Fibroblast of skin of back (primary cell): ENCODE data around the gene ZNRF3.
"Not testable (repeated sequence)": the region's sequence is repeated elsewhere in the genome, so short reads cannot be mapped to it uniquely, and the experiment has no call there.

ENCODE experiments used
- DNase-seq: peaks from one replicate; pipeline ENCODE4 v3.0.0-alpha.2; 2013

Gene ZNRF3

DNA sequence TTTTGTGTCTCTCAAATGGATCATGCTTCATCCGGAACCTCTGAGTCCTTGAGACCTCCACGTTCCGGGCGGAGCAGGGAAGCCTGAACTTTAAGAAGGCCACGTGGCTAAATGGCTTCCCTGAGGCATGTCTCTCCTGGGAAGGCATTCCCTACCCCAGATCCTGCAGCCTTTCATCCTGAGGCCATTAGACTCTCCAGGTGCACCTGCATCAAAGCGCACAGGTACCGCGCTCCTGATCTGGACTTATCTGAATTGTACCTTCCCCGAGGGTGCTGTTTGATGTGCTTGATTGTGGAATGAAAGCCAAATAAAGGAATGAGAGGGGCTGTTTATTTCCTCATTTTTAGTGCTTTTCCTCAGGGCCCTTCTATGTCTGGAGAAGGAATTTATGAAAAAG lies 155.8 kb downstream of the ZNRF3 start:
- no peak for DNase-seq

- DNase-seq: not testable (repeated sequence)
Observed at GRCh38 chr22:29039684-29040083, 156.3 kb downstream of the ZNRF3 start.

DNA sequence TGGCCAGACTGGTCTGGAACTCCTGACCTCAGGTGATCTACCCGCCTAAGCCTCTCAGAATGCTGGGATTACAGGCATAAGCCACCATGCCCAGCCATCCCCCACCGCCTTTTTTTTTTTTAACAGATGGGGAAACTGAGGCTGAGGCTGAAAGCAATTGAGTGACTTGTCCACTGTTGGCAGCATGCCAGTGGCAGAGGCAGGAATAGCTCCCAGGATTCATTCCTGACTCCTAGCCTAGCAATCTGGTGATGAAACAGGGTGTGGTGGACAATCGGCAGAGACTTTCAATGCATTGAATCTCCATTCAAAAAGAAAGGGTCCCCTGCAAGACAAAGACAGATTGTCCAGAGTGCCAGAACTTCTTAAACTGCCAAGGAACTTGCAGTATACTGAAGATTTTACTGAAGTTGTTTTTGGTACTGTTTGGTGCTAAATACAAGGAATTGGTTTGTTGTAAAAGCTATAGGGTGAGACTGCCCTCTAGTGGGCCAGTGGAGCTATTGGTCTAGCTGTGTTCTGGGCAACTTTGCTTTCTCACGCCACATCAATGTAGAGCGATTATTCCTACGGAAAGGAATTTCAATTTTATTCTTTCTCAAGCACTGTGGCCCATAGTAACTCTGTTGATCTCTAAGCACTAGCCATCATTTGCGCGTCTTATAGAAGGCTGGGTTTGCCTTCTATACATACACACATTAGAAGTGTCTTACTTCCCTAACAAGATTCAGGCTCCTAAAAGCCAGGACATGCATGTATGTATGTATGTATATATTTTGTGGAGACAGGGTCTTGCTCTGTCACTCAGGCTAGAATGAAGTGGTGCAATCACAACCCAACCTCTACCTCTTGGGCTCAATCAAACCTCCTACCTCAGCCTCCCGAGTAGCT lies 157.3 kb downstream of the ZNRF3 start:
- peak; percentile 81 for DNase-seq

DNA sequence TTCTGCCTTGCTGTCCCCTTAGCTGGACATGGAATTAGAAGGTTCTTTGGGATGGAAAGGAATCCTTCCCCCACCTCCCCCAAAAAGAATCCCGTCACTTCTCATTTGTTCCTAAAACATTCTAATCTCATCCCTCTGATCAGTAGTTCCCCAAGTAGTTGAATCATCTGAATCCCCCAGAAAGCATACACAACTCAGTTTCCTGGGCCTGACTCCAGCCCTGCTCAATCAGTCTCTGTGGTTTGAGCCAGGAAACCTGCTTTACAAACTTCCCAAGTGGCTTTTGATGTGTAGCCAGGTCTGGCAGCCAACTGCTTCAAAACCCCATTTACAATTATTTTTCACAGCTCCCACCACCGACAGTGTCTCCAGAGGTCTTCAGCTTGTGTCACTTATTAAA lies 158.0 kb downstream of the ZNRF3 start:
- peak; percentile 25 for DNase-seq

GRCh38 chr22:29043906-29044575 lies 160.7 kb downstream of the ZNRF3 start:
- DNase-seq: peak; percentile 48

DNA sequence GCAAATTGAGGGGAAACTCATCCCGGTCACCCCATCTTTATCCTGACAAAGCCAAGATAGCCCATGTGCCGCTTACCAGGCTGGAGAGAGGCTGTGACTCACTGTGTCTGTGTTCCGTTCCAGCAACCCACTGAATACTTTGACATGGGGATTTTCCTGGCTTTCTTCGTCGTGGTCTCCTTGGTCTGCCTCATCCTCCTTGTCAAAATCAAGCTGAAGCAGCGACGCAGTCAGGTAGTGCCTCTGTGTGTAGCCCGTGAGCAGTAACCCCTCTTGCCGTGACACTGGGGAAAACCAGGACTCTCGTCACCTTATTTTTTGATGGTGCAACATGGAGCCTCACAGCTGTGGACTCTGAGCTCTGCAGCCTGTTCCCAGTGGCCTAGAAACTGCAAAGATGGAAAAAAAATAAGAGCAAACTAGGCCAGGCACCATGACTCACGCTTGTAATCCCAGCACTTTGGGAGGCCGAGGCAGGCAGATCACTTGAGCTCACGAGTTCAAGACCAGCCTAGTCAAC lies 161.3 kb downstream of the ZNRF3 start:
- peak; percentile 47 for DNase-seq

GRCh38 chr22:29048822-29049654 lies 165.7 kb downstream of the ZNRF3 start:
- no peak for DNase-seq

DNA sequence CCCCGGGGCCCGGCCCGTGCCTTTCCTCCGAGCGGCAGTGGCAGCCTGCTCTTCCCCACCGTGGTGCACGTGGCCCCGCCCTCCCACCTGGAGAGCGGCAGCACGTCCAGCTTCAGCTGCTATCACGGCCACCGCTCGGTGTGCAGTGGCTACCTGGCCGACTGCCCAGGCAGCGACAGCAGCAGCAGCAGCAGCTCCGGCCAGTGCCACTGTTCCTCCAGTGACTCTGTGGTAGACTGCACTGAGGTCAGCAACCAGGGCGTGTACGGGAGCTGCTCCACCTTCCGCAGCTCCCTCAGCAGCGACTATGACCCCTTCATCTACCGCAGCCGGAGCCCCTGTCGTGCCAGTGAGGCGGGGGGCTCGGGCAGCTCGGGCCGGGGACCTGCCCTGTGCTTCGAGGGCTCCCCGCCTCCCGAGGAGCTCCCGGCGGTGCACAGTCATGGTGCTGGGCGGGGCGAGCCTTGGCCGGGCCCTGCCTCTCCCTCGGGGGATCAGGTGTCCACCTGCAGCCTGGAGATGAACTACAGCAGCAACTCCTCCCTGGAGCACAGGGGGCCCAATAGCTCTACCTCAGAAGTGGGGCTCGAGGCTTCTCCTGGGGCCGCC lies 166.4 kb downstream of the ZNRF3 start:
- DNase-seq: no peak

DNA sequence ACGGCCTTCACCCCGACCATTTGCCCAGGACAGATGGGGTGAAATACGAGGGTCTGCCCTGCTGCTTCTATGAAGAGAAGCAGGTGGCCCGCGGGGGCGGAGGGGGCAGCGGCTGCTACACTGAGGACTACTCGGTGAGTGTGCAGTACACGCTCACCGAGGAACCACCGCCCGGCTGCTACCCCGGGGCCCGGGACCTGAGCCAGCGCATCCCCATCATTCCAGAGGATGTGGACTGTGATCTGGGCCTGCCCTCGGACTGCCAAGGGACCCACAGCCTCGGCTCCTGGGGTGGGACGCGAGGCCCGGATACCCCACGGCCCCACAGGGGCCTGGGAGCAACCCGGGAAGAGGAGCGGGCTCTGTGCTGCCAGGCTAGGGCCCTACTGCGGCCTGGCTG lies 167.1 kb downstream of the ZNRF3 start:
- no peak for DNase-seq

GRCh38 chr22:29053048-29053702 lies 169.8 kb downstream of the ZNRF3 start:
- DNase-seq: no peak

- DNase-seq: no peak
Observed at GRCh38 chr22:29054251-29054767, 170.9 kb downstream of the ZNRF3 start.

DNA sequence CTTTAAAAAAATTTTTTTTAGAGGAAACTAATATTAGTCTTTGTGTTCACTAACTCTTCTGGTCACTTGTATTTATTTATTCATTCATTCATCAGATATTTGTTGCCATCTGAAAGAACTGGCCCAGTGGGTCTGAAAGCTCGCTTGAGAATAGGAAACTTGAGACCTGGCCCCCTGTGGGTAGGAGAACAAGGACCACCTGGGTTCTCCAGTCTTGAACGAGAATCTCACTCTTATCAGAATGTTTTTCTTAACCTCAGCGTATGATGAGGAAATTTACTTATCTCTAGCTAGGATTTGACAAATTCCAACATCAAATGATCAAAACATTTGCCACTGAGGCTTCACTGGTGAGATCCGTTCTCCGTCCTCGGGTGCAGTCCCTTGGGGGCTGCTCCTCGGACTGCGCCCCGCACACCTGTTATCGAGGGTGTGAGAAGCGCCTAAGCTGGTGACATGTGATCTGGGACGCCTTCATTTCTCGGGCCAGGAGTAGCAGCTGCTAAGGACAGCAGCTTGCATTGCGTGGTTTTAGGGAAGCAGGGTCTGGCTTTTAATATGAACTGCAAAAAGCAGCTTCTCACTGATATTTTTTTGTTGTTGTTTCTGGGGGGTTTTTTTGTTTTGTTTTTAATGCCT lies 171.9 kb downstream of the ZNRF3 start:
- no peak for DNase-seq

DNA sequence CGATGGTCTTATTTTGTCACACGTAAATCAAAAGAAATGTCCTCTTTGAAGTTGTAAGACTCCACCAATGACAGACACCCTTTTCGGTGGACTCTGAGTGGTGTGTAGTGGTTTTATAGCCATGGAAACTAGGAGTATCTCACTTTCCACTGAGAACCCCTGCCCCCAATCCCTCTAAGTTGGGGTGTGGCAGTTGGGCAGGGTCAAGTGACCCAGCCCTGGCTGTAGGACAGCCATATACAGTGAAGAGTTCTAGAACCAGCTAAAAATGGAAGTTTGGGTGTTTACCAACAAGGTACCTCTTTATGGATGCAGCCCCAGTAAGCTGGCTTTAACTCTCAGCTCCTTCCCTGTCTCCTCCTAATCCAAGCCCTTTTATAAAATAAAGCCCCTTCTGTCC lies 173.1 kb downstream of the ZNRF3 start:
- no peak for DNase-seq

GRCh38 chr22:29060251-29060869 lies 177.0 kb downstream of the ZNRF3 start:
- DNase-seq: no peak

GRCh38 chr22:29060931-29061330 lies 177.6 kb downstream of the ZNRF3 start:
- no peak for DNase-seq

GRCh38 chr22:29061773-29062172 lies 178.4 kb downstream of the ZNRF3 start, which contains the start of gene C22orf31:
Gene C22orf31, minus strand, starts transcription at chr22:29061831. Its CDS starts 39 bp downstream, at chr22:29061792.
- DNase-seq: no peak

DNA sequence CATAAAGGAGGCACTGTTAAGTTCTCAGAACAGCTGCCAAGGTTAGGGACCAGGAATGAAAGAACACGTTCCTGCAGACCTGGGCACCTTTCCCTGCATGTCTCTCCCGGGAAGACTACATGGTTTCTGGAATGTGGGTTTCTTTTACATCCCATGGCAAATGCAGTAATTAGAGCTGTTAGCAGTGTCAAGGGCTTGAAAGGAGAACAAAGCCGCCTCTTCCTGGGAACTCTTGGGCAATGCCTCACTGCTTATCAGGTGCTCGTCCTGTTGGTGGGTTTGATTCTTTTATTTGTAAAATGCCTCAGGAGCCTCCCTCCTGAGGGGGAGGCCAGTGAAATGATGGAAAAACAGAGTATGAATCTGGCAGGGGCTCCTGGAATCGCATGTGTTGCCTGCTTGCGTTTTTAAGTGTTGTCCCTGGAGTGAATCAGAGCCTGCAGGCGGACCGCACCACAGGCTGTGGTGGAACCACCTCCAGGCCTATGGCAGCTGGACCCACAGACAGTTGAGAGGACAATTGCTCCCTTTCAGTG lies 179.0 kb downstream of the ZNRF3 start:
- DNase-seq: no peak

DNA sequence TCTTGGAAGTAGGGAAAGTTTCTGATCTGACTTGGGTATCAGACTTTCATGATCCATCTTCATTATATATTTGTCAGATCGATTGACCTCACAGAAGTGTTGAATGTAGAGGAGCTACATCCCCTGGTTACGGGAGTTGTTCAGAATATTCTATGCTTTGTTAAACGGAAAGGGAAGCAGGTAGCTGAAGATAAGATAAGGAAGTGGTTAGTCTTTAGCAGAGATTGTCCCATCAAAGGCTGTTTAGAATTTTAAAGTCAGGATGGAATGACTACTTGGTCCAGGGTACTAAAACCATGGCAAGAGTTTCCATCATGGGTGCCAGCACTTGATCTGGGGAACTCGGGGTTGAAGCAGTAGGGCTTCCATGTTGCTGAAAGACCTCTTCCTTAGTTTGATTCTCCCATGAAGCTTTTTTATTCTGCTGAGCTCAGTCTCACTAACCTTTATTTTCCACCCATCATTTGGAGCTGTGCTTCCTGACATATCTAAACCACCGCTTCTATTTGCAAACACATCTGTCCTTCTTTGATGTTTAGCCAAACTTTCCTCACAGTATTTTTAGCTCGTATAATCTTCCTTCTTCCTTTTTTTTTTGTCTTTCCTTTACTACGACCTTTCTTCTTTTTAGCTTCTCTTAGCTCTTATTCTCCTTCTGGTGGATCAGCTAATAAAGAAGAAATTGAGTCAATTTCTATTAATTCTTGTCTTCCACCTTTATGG lies 182.3 kb downstream of the ZNRF3 start:
- no peak for DNase-seq

GRCh38 chr22:29069463-29069862 lies 186.1 kb downstream of the ZNRF3 start:
- DNase-seq: no peak
